Ishikawa (cell line): ENCODE measurements around the gene CEP112.

ENCODE experiments used
- MAX ChIP-seq: IDR thresholded peaks from 2 replicates; pipeline ENCODE4 v1.6.1; 2012
- REST ChIP-seq: IDR thresholded peaks from 2 replicates; pipeline ENCODE4 v1.6.1; 2012; ENCODE audit warnings: low read depth, mild to moderate bottlenecking
- USF1 ChIP-seq: IDR thresholded peaks from 2 replicates; pipeline ENCODE4 v1.6.1; 2012
- YY1 ChIP-seq: IDR thresholded peaks from 2 replicates; pipeline ENCODE4 v1.6.1; 2012; ENCODE audit warnings: low read depth

GRCh38 chr17:66135219-66135618 lies 56.7 kb downstream of the CEP112 start:
- no peak for TF ChIP-seq YY1
- TF ChIP-seq REST, result no peak
- no peak for TF ChIP-seq MAX
- TF ChIP-seq USF1, result no peak
